HS-5 (cell line): ENCODE data around the gene DDX24.

Experiments used
- DNase-seq: peaks from one replicate; pipeline ENCODE4 v3.0.0-alpha.2; 2012; ENCODE audit warnings: low read depth

The DDX24 gene, protein sequence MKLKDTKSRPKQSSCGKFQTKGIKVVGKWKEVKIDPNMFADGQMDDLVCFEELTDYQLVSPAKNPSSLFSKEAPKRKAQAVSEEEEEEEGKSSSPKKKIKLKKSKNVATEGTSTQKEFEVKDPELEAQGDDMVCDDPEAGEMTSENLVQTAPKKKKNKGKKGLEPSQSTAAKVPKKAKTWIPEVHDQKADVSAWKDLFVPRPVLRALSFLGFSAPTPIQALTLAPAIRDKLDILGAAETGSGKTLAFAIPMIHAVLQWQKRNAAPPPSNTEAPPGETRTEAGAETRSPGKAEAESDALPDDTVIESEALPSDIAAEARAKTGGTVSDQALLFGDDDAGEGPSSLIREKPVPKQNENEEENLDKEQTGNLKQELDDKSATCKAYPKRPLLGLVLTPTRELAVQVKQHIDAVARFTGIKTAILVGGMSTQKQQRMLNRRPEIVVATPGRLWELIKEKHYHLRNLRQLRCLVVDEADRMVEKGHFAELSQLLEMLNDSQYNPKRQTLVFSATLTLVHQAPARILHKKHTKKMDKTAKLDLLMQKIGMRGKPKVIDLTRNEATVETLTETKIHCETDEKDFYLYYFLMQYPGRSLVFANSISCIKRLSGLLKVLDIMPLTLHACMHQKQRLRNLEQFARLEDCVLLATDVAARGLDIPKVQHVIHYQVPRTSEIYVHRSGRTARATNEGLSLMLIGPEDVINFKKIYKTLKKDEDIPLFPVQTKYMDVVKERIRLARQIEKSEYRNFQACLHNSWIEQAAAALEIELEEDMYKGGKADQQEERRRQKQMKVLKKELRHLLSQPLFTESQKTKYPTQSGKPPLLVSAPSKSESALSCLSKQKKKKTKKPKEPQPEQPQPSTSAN

DNA sequence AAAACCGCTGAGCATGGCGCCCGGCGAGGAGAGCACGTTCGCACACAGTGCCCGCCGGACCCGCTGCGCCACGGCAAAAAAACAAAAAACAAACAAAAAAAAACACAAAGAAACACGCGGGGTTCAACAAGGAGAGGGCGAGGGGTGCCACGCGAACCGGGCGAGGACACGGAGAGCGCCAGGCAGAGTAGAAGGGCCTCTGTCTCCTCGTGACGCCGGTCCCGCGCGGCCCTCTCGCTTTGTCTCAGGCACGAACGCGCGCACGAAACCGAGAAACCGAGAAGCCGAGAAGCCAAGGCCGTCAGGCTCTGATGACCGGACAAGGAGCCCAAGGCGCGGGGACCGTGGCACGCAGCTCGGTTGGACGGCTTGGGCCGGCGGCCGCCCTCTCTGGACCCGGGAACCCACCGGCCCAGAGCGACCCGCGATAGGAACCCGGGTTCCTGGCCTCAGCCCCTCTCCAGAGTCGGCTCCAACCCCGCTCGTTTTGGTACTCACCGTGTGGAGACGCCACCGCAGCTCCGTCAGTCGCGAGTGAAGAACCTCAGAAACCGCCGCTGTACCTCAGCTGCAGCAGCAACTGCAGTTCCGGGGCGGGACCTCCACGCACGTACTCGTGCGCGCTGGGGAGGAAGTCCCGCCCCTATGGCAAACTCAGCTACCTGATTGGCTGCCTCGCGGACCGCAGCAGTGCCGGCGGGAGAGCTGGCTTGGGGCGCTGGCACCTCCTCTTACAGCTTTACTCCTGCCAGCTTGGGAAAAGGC is at the start of gene DDX24, which contains the start of gene IFI27L1:
DDX24 (minus strand) TSS at position 582 of the 765 bp plus-strand sequence. CDS start 1,460 bp downstream, outside the sequence.
IFI27L1 (plus strand) TSS at position 690 of the 765 bp plus-strand sequence. CDS start 15,628 bp downstream, outside the sequence.
- peak; percentile 68 for DNase-seq

DNA sequence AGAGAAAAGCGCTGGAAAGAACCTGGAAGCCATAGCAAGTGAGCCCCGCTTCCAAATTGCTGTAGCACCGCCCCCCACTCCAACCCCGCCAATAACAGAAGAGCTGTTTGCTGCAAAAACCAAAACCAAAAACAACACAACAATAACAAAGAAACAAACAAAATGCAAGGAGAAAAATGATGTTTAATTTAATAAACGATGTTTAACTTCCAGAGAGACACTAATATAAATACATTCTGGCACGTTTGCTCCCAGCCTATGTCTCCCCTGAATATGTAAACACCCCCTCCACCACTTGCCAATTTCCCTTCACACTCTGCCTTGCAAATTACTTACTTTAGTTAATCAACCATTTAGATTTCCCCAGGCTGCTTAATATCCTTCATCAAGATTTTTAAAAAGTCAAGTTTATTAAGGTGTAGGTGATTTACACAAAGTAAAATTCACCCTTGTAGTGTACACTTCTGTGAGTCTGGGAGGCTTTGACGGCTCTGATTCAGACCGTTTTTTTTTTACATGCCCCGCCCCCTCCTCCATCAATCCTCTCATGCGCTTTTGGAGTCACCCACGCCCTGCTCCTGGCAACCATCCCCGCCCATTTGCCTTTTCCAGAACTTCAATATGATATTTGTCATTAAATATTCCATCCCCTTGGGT is 48.9 kb upstream of the DDX24 start:
- DNase-seq: peak; percentile 37

DNA sequence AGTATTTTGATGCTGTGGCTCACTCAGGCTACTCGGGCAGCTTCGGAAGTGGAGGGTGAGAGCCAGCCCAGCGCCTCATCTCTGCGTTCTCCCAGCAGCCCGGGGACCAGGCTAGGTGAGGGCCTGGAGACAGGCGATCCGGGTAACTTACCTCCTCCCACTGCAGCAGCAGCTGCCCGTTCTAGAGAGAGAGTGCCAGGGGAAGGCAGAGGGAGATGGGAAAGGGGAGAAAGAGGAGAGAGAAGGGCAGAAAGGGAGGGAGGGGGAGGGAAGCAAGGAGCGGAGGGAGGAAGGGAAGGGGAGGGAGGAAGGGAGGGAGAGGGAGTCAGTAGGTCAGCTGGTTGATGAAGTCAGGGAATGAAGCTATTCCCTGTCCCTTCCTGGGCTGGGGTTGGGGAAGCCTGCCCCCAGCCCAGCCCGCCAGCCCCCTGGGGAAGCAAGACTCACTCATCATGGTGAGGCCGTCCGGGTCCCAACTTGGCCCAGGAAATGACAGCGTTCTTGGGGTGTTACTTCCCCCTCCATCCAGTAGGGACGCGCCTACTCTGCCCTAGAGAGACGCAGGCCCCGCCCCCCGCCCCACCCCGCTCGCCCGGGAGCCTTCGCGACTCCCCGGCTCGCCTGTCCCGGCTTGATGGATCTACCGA is 48.2 kb upstream of the DDX24 start, which contains the start of gene IFI27L2:
IFI27L2 (minus strand) TSS at position 494 of the 647 bp plus-strand sequence; CDS start at position 454, 40 bp downstream.
- DNase-seq: peak; percentile 49

- no peak for DNase-seq
Observed at GRCh38 chr14:94128216-94128839, 47.3 kb upstream of the DDX24 start.

GRCh38 chr14:94127330-94127729 is 46.3 kb upstream of the DDX24 start:
- no peak for DNase-seq

GRCh38 chr14:94126800-94127199 is 45.8 kb upstream of the DDX24 start:
- no peak for DNase-seq

- no peak for DNase-seq
Observed at GRCh38 chr14:94126419-94126677, 45.3 kb upstream of the DDX24 start.

GRCh38 chr14:94125659-94126418 is 44.8 kb upstream of the DDX24 start:
- no peak for DNase-seq

- no peak for DNase-seq
Observed at GRCh38 chr14:94124582-94125377, 43.8 kb upstream of the DDX24 start.

GRCh38 chr14:94123868-94124267 is 42.9 kb upstream of the DDX24 start:
- DNase-seq: no peak

DNA sequence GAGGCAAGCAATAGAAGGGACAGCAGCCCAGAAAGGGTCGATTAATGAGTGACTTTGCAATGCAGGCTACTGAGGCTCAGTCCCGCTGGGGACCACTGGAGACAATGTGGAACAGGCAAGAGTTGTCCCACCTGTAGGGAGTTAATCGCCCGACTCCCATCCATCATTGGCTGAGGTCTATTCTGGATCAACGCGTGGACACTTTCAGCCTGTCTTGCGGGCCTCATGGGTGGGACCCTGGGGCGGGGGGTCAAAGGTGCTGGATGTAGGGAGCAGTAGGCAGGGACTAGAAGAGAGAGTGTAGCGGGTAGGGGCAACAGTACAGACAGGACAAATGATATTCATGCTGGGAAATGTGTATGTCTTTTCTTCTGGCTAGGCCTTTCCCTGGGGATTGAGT is 42.3 kb upstream of the DDX24 start:
- DNase-seq: no peak

GRCh38 chr14:94122438-94122837 is 41.4 kb upstream of the DDX24 start:
- DNase-seq: no peak

DNA sequence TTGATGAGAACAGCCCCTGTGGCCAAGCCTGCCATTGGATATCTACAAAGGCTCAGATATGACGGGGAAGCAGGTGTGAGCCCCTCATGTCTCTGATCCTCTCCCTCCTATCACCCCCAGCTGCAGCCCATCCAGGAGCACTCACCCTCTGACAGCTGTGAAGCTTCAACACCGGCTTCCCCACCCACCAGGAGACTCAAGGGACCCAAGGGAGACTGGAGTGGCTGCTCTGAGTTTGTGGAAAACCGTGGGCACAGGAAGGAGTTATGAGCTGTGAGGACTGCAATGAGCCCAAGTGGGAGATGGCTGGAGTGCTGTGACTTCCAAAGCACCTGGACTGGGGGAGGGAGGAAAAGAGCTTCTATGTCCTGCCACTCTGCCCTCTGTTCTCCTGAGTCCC is 40.5 kb upstream of the DDX24 start:
- DNase-seq: no peak

DNA sequence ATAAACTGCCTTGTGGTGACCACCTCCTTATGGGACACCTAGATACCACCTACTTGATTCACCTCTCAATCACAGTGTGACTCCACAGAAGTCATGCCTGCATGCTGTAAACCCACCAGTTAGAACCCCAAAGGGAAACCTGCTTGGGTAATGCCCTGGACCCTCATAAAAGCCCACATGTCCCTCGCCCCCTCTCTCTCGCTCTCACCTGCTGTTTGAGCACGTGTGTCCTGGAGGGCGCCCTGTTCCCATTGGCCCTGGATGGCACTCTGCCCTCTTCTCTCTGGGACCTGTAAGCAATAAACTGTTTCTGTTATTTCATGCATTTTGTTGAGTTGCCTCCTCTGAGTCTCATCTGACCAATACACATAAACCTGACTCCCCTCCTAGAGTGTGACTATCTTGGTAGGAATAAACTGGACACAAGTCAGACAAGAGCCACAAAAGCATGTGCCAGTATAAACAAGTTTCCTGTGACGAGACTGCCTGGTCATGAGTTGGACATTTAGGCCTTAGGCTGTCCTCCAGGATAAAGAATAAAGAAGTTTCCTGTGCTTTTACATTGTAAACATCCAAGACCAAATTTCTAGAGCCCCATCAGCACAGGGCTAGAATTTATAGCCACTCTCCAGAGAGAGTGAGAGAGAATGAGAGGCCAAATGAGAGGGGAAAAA is 39.8 kb upstream of the DDX24 start:
- no peak for DNase-seq

DNA sequence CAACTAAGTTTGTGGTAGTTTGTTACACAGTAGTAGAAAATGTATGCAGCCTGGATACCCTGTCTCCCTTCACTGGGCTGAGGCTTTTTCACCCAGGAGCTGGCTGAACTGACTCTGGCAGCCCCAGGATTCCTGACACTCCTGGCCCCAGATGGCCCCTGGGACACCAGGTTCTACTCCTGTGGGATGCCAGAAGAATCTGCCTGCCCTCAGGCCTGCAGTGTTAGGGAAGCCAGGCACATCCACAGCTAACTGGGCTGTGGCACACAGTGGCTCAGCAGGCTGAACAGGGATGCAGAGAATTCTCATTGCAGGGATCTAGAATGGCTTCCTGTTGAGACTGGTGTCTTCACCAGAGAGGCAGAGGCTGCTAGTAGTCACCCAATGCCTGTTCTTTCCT is 38.1 kb upstream of the DDX24 start:
- DNase-seq: no peak

GRCh38 chr14:94117856-94118255 is 36.9 kb upstream of the DDX24 start:
- DNase-seq: no peak

- DNase-seq: no peak
Observed at GRCh38 chr14:94116701-94117100, 35.7 kb upstream of the DDX24 start.

GRCh38 chr14:94115631-94116030 is 34.6 kb upstream of the DDX24 start:
- no peak for DNase-seq
